Right atrium auricular region (tissue), 2 donors: Measurements from ENCODE around the gene C3. TPM values are rescaled to one million over a fixed set of nuclear protein-coding genes. Genes with fewer than 3 reads are reported as not detected.

Experiments used
- DNase-seq: peaks from one replicate; pipeline ENCODE4 v3.0.0-alpha.2; 2019; ENCODE audit warnings: low spot score
- H3K27ac ChIP-seq, 2 donors: fragments of 200-600 bp; sonication (generic); 1 replicate in 1 of 2; 2 replicates in 1 of 2; pipeline ENCODE4 v1.5.1; 2016 to 2019
- H3K27me3 ChIP-seq, 2 donors: fragments of 200-600 bp; sonication (generic); one replicate each; pipeline versions ENCODE4 v1.5.1 to v1.6.0; 2017 to 2019
- H3K36me3 ChIP-seq: fragments of 200-600 bp; sonication (generic); one replicate; pipeline ENCODE4 v1.5.1; 2016
- H3K4me1 ChIP-seq, 2 donors: fragments of 200-600 bp; sonication (generic); one replicate each; pipeline versions ENCODE4 v1.5.1 to v1.6.0; 2017 to 2019
- H3K4me3 ChIP-seq, 2 donors: fragments of 200-600 bp; sonication (generic); 1 replicate in 1 of 2; 2 replicates in 1 of 2; pipeline ENCODE4 v1.5.1; 2017 to 2019; ENCODE audit warnings: mild to moderate bottlenecking in 1 of 2, moderate library complexity in 1 of 2
- H3K9me3 ChIP-seq, 2 donors: fragments of 200-600 bp; sonication (generic); one replicate each; pipeline ENCODE4 v1.5.1; 2019
- total RNA-seq, 2 donors: library from RNA; depleted of rRNA; stranded (reverse); fragments of >200 nt; gene quantifications; one replicate each; pipeline ENCODE4 v1.1.0, GENCODE V29; 2016
- TF ChIP-seq, protein P1 (sequence below), 2 donors: fragments of 200-600 bp; sonication (generic); IDR thresholded peaks; one replicate each; pipeline ENCODE4 v1.5.1; 2019; ENCODE audit warnings: antibody characterized with exemption in 2 of 2

Gene C3
- total RNA-seq, 2 donors from 2014 or later, result 419 to 1,709 TPM

GRCh38 chr19:6729573-6730152 lies 9.2 kb upstream of the C3 start:
- DNase-seq, result no peak
- Histone ChIP-seq H3K27me3 (no peaks in the 10 kb centered on the region), H3K9me3 (no peaks in the 10 kb centered on the region), H3K36me3 (peaks cover 17% of the 10 kb centered on the region), H3K27ac (no peak overlapping the region), H3K4me1 (no peaks in the 10 kb centered on the region), H3K4me3 (no peak overlapping the region)
- TF ChIP-seq, protein P1, sequence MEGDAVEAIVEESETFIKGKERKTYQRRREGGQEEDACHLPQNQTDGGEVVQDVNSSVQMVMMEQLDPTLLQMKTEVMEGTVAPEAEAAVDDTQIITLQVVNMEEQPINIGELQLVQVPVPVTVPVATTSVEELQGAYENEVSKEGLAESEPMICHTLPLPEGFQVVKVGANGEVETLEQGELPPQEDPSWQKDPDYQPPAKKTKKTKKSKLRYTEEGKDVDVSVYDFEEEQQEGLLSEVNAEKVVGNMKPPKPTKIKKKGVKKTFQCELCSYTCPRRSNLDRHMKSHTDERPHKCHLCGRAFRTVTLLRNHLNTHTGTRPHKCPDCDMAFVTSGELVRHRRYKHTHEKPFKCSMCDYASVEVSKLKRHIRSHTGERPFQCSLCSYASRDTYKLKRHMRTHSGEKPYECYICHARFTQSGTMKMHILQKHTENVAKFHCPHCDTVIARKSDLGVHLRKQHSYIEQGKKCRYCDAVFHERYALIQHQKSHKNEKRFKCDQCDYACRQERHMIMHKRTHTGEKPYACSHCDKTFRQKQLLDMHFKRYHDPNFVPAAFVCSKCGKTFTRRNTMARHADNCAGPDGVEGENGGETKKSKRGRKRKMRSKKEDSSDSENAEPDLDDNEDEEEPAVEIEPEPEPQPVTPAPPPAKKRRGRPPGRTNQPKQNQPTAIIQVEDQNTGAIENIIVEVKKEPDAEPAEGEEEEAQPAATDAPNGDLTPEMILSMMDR (IDR thresholded peaks at IDR 0.05), result no peak

- no peak overlapping the region for H3K27ac ChIP-seq
- DNase-seq, result no peak
- no peaks in the 10 kb centered on the region for H3K9me3 ChIP-seq
- no peaks in the 10 kb centered on the region for H3K27me3 ChIP-seq
- H3K36me3 ChIP-seq, result peaks cover 16% of the 10 kb centered on the region
- H3K4me1 ChIP-seq, result no peaks in the 10 kb centered on the region
- H3K4me3 ChIP-seq, result no peak overlapping the region
- TF ChIP-seq, protein P1 (IDR thresholded peaks at IDR 0.05), result no peak
Measured at GRCh38 chr19:6728346-6728745, 7.9 kb upstream of the C3 start.

DNA sequence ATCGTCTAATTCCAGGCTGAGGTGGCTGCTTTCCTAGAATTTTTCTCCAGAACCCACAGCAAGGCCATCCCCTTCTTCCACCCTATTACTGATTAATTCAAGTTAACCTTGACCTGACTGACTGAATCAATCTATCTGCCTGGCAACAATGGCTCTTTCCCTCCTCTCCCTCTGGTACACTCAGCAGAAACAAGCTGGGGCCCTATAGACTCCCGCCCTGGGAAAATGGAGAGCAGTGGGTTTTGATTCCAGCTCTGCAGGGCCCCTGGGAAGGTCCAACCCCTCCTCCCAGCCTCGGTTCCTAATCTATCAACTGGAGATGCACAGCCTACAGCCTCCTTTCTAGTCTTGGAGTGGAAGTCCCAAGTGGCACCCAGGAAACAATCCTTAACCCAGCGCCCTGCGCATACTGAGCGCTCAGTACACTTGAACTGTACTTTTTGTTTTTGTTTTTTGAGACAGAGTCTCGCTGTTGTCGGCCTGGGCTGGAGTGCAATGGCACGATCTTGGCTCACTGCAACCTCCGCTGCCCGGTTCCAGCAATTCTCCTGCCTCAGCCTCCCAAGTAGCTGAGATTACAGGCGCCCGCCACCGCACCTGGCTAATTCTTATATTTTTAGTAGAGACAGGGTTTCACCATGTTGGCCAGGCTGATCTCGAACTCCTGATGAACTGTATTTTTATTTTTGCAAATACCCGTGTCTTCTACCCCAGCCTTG lies 5.2 kb upstream of the C3 start:
- H3K4me3 ChIP-seq, result no peak overlapping the region
- DNase-seq, result no peak
- no peaks in the 10 kb centered on the region for H3K4me1 ChIP-seq
- H3K36me3 ChIP-seq, result no peaks in the 10 kb centered on the region
- H3K9me3 ChIP-seq, result no peaks in the 10 kb centered on the region
- TF ChIP-seq, protein P1 (IDR thresholded peaks at IDR 0.05), result no peak
- no peaks in the 10 kb centered on the region for H3K27me3 ChIP-seq
- H3K27ac ChIP-seq, result no peak overlapping the region

DNA sequence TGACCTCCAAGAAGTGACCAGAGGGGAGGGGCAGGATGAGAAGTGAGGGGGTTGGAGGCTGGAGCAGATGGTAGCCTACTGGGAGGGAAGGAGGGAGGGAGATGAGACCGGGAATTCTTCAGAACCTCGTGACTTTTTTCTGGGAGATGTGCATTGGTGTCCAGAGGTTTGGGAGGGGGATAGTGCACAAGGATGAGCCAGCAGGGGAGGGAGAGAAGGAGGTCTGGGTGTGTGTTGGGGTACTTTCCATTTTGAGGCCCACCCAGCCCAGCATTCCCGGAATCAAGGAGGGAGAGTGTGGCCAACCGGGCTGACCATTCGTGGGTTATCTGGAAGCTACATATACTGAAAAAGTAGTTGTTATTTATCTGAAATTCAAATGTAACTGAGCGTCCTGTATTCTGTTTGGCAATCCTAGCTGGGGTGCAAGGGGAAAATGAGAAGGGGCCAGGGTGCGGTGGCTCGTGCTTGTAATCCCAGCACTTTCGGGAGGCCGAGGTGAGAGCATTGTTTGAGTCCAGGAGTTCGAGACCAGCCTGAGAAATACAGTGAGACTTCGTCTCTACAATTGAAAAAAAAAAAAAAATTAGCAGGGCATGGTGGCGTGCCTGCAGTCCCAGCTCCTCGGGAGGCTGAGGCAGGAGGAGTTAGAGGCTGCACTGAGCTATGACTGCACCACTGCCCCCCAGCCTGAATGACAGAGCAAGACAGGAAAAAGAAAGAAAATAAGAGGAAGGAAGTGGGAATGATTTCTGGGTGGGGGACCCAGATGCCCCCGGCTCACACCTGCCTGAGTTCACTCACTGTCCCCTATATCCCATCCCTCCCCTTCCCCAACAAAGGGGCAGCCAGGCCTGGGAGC lies 4.4 kb upstream of the C3 start:
- no peaks in the 10 kb centered on the region for H3K4me1 ChIP-seq
- no peaks in the 10 kb centered on the region for H3K36me3 ChIP-seq
- TF ChIP-seq, protein P1 (IDR thresholded peaks at IDR 0.05), result no peak
- H3K9me3 ChIP-seq, result no peaks in the 10 kb centered on the region
- no peaks in the 10 kb centered on the region for H3K27me3 ChIP-seq
- DNase-seq, result no peak
- H3K4me3 ChIP-seq, result no peak overlapping the region
- no peak overlapping the region for H3K27ac ChIP-seq

DNA sequence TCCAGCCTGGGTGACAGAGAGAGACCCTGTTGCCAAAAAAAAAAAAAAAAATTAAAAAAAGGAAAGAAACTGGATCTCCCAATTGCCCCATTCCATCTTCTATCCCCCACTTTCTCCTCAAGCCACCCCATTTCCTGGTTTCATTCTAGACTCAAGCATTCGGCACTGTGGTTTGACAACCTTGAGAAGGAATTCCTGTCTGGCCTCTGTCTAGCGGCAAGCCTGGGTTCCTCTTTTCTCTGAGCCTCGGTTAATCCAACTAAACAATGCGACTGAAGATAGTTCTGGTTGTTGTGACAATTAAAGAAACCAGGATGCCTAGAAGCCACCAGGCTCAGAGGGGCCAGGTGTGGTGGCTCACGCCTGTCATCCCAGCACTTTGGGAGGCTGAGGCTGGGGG lies 3.3 kb upstream of the C3 start:
- Histone ChIP-seq H3K36me3 (no peaks in the 10 kb centered on the region), H3K27me3 (no peaks in the 10 kb centered on the region), H3K4me3 (no peak overlapping the region), H3K4me1 (no peaks in the 10 kb centered on the region), H3K9me3 (no peaks in the 10 kb centered on the region), H3K27ac (peak overlapping the region in 1 of 2 donors; percentile 29)
- DNase-seq, result no peak
- TF ChIP-seq, protein P1 (IDR thresholded peaks at IDR 0.05), result no peak
